K562 (cell line): ENCODE results near the gene FAM199X. TPM values are rescaled to one million over a fixed set of nuclear protein-coding genes. Genes with fewer than 3 reads are reported as not detected.

Experiments used
- ATAC-seq: fragments of 200-7000 bp; cut with Tn5 transposase; 3 replicates; pipeline ENCODE4 v1.9.1; 2020; ENCODE audit warnings: moderate library complexity
- BruUV-seq: library from RNA; stranded (reverse); fragments of 400-500 nt; replicated peaks from 2 replicates; lab custom pipeline; 2021; lab: Mats Ljungman, UMichigan
- CTCF ChIA-PET: fragments of 300-600 bp; formaldehyde crosslinking; extraction: SDS; loops from one replicate; lab custom pipeline; 2021; ENCODE audit warnings: low intra/inter-chr PET ratio; lab: Yijun Ruan, JAX
- POLR2A ChIA-PET: fragments of 300-600, 350-650 bp; sonication (Branson Sonifier 250); formaldehyde crosslinking; extraction: SDS; loops from one replicate; lab custom pipeline; 2021; ENCODE audit warnings: antibody characterized with exemption, inconsistent platforms; lab: Yijun Ruan, JAX
- DNase-seq, 4 experiments: peaks; one replicate each; pipeline versions ENCODE4 v3.0.0 to v3.0.0-alpha.2; 2011 to 2018; ENCODE audit warnings: low spot score in 3 of 4, mixed read lengths in 3 of 4; ENCODE audit errors: extremely low read depth in 1 of 4
- FAIRE-seq: peaks from 2 replicates; lab custom pipeline; 2011; peaks lifted over from hg19 to GRCh38; lab: Jason Lieb, UNC
- H2AFZ ChIP-seq: 2 replicates; pipeline ENCODE4 v1.6.0; 2011; ENCODE audit warnings: low read depth, low read length, control low read depth, inconsistent platforms
- H3K27ac ChIP-seq: fragments of 200-600 bp; 3 replicates; pipeline ENCODE4 v1.8.0; 2011; ENCODE audit warnings: low read depth, mild to moderate bottlenecking, control low read depth, inconsistent platforms, low read length, moderate library complexity, mixed read lengths; ENCODE audit errors: extremely low read depth
- H3K27me3 ChIP-seq, 2 experiments: fragments of 300-600 bp in 1 of 2; 2 replicates in 1 of 2; 3 replicates in 1 of 2; pipeline versions ENCODE4 v1.6.0 to v1.8.0; 2011; ENCODE audit warnings: inconsistent platforms in 2 of 2, low read length in 2 of 2, mild to moderate bottlenecking in 1 of 2, mixed read lengths in 1 of 2, moderate library complexity in 1 of 2; ENCODE audit not compliant: control insufficient read depth in 2 of 2, insufficient read depth in 2 of 2
- H3K36me3 ChIP-seq: fragments of 300-600 bp; 3 replicates; pipeline ENCODE4 v1.8.0; 2011; ENCODE audit warnings: mild to moderate bottlenecking, low read length, inconsistent platforms; ENCODE audit not compliant: control insufficient read depth, insufficient read depth
- H3K4me1 ChIP-seq, 2 experiments: fragments of 200-600 bp in 1 of 2; replicated peaks in 1 of 2; 2 replicates in 1 of 2; 3 replicates in 1 of 2; pipeline versions ENCODE4 v1.5.1 to v1.8.0; 2011; ENCODE audit warnings: inconsistent platforms in 2 of 2, low read length in 2 of 2, mild to moderate bottlenecking in 1 of 2, mixed read lengths in 1 of 2, moderate library complexity in 1 of 2; ENCODE audit not compliant: control insufficient read depth in 2 of 2, insufficient read depth in 2 of 2
- H3K4me2 ChIP-seq: 2 replicates; pipeline ENCODE4 v1.6.1; 2011; ENCODE audit warnings: low read length, control low read depth, inconsistent platforms, mixed read lengths; ENCODE audit not compliant: insufficient read depth
- H3K4me3 ChIP-seq: fragments of 200-600 bp; sonication (generic), shearing (Covaris generic); 2 replicates; pipeline ENCODE4 v1.5.1; 2016; ENCODE audit warnings: control low read depth, inconsistent platforms
- H3K79me2 ChIP-seq: fragments of 200-600 bp; 3 replicates; pipeline ENCODE4 v1.8.0; 2011; ENCODE audit warnings: low read length, inconsistent platforms; ENCODE audit not compliant: control insufficient read depth, insufficient read depth
- H3K9ac ChIP-seq, 2 experiments: 2 replicates each; pipeline versions ENCODE4 v1.6.0 to v1.6.1; 2011; ENCODE audit warnings: low read depth in 2 of 2, low read length in 2 of 2, control low read depth in 1 of 2, inconsistent platforms in 1 of 2, mild to moderate bottlenecking in 1 of 2, mixed read lengths in 1 of 2; ENCODE audit not compliant: insufficient read depth in 1 of 2
- H3K9me1 ChIP-seq: one replicate; pipeline ENCODE4 v1.6.0; 2011; ENCODE audit warnings: inconsistent platforms, mild to moderate bottlenecking, low read length, moderate library complexity; ENCODE audit not compliant: control insufficient read depth, insufficient read depth
- H3K9me3 ChIP-seq: replicated peaks from 2 replicates; pipeline ENCODE4 v1.5.1; 2011; ENCODE audit warnings: low read depth, low read length, inconsistent platforms; ENCODE audit not compliant: control insufficient read depth, insufficient read depth
- H4K20me1 ChIP-seq: replicated peaks from 2 replicates; pipeline ENCODE4 v1.6.1; 2011; ENCODE audit warnings: low read length, inconsistent platforms, mixed read lengths; ENCODE audit not compliant: control insufficient read depth, insufficient read depth
- CHCHD3 ChIP-seq: fragments of 250-450 bp; sonication (Bioruptor Pico); IDR thresholded peaks from 2 replicates; pipeline ENCODE4 v2.1.2; 2022; ENCODE audit warnings: mild to moderate bottlenecking
- DPF2 ChIP-seq: fragments of 450-650 bp; IDR thresholded peaks from 2 replicates; pipeline ENCODE4 v1.6.1; 2016
- HMG20B ChIP-seq: fragments of 250-450 bp; sonication (Bioruptor Pico); IDR thresholded peaks from 2 replicates; pipeline ENCODE4 v1.5.0; 2021; ENCODE audit warnings: mild to moderate bottlenecking
- MIER1 ChIP-seq: fragments of 450-650 bp; IDR thresholded peaks from 2 replicates; pipeline ENCODE4 v1.6.1; 2016; ENCODE audit warnings: antibody characterized with exemption, mild to moderate bottlenecking, low read depth
- RBM25 ChIP-seq: fragments of 200-400 bp; formaldehyde crosslinking; IDR thresholded peaks from 2 replicates; pipeline ENCODE4 v1.6.1; 2018; ENCODE audit warnings: low read length, low read depth, moderate library complexity; ENCODE audit not compliant: severe bottlenecking
- SAFB ChIP-seq: fragments of 200-400 bp; formaldehyde crosslinking; IDR thresholded peaks from 2 replicates; pipeline ENCODE4 v1.6.1; 2017; ENCODE audit warnings: low read depth, low read length, borderline replicate concordance
- SOX6 ChIP-seq: fragments of 450-650 bp; IDR thresholded peaks from 2 replicates; pipeline ENCODE4 v1.6.1; 2014; ENCODE audit warnings: mild to moderate bottlenecking
- ZFPM2 ChIP-seq: fragments of 250-450 bp; sonication (Bioruptor Pico); IDR thresholded peaks from 2 replicates; pipeline ENCODE4 v1.5.1; 2022; ENCODE audit warnings: mild to moderate bottlenecking
- ZNF324 ChIP-seq: fragments of 250-450 bp; sonication (Bioruptor Pico); IDR thresholded peaks from 2 replicates; pipeline ENCODE4 v1.4.0; 2020; ENCODE audit warnings: mild to moderate bottlenecking
- whole genome bisulfite sequencing: fragments of 100-300 bp; shearing (Covaris generic); methylation state at CpG from one replicate; pipeline ENCODE4 v1.1.6; 2016; ENCODE audit warnings: low coverage, mixed read lengths; ENCODE audit not compliant: insufficient coverage; ENCODE audit errors: missing lambda C conversion rate; 5-methylcytosine and 5-hydroxymethylcytosine counted together
- in situ Hi-C: fragments of 300-500 bp; cut with MboI; formaldehyde crosslinking; loops from 4 replicates; pipeline ENCODE4 v1.15.0; 2018; ENCODE audit warnings: inconsistent platforms, mixed read lengths
- intact Hi-C: fragments of 100-400 bp; cut with micrococcal nuclease; formaldehyde crosslinking; loops from 2 replicates; pipeline ENCODE4 v1.14.2; 2022
- polyA plus RNA-seq, 8 experiments: library from polyadenylated mRNA; depleted of rRNA in 4 of 8; stranded (reverse) in 5 of 8; unstranded in 3 of 8; fragments of >200 nt; fragmentation: Nextera tagmentation in 2 of 8; fragmentation: Illumina TruSeq in 1 of 8; extraction: Ambion mirVana in 2 of 8; extraction: Trizol in 1 of 8; gene quantifications; 2 replicates each; pipeline versions ENCODE4 v1.2.1 to v1.2.3, GENCODE V29; 2011 to 2014; ENCODE audit warnings: inconsistent platforms in 1 of 8, missing spikeins in 1 of 8
- total RNA-seq, 7 experiments: library from RNA; depleted of rRNA in 6 of 7; stranded (reverse); fragments of >200 nt in 6 of 7; fragmentation: Illumina TruSeq in 2 of 7; extraction: Trizol in 2 of 7; gene quantifications; 2 replicates each; pipeline versions ENCODE4 v1.2.1 to v1.2.3, GENCODE V29; 2011 to 2021; ENCODE audit warnings: low replicate concordance in 1 of 7
- TF ChIP-seq, protein P1 (sequence below): sonication (generic); formaldehyde crosslinking; IDR thresholded peaks from 2 replicates; pipeline ENCODE4 v1.4.0; 2020; ENCODE audit warnings: mild to moderate bottlenecking, missing genetic modification reagents
- TF ChIP-seq, protein P2 (sequence below): sonication (generic); formaldehyde crosslinking; IDR thresholded peaks from 2 replicates; pipeline ENCODE4 v1.8.0; 2023; ENCODE audit warnings: mild to moderate bottlenecking, missing genetic modification reagents

FAM199X gene
- total and polyA plus RNA-seq, 9 of the 15 experiments (the other 6 are each of a cell fraction or from before 2014, with no cell fraction given) = 4.6 to 22.2 (median 13.7) TPM

DNA sequence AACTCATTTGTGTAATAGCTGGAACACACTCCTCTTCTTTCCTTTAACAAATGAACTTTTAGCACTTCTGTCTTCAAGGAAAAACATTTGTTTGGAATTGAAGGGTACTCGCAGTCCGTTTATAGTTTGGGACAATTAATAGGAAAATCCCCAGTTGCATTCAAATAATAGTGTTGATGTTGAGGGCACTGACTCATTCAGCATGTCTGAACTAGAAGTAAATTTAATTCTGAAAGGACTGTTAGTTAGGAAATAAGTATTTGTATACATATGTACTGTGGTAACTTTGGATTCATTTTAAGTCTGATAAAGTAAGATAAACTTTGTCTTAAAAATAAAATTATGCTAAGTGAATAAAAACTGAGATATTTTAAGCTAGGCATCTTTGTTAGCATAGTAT is 27.2 kb downstream of the FAM199X start:
- H3K9ac ChIP-seq = no peak overlapping the region
- no peak for ATAC-seq
- no peaks in the 10 kb centered on the region for H4K20me1 ChIP-seq
- BruUV-seq = no TSS peak
- no peak for FAIRE-seq
- WGBS = 100% methylated on average over 2 of the region's 2 CpGs
- TF ChIP-seq ZFPM2 (CRISPR knock-in tag) = no peak
- TF ChIP-seq, protein P1, sequence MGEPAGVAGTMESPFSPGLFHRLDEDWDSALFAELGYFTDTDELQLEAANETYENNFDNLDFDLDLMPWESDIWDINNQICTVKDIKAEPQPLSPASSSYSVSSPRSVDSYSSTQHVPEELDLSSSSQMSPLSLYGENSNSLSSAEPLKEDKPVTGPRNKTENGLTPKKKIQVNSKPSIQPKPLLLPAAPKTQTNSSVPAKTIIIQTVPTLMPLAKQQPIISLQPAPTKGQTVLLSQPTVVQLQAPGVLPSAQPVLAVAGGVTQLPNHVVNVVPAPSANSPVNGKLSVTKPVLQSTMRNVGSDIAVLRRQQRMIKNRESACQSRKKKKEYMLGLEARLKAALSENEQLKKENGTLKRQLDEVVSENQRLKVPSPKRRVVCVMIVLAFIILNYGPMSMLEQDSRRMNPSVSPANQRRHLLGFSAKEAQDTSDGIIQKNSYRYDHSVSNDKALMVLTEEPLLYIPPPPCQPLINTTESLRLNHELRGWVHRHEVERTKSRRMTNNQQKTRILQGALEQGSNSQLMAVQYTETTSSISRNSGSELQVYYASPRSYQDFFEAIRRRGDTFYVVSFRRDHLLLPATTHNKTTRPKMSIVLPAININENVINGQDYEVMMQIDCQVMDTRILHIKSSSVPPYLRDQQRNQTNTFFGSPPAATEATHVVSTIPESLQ (CRISPR knock-in tag) = no peak
- no peak for TF ChIP-seq DPF2
- TF ChIP-seq SAFB = no peak
- TF ChIP-seq RBM25 = no peak
- TF ChIP-seq HMG20B (CRISPR knock-in tag) = no peak
- TF ChIP-seq SOX6 = no peak
- TF ChIP-seq, protein P2, sequence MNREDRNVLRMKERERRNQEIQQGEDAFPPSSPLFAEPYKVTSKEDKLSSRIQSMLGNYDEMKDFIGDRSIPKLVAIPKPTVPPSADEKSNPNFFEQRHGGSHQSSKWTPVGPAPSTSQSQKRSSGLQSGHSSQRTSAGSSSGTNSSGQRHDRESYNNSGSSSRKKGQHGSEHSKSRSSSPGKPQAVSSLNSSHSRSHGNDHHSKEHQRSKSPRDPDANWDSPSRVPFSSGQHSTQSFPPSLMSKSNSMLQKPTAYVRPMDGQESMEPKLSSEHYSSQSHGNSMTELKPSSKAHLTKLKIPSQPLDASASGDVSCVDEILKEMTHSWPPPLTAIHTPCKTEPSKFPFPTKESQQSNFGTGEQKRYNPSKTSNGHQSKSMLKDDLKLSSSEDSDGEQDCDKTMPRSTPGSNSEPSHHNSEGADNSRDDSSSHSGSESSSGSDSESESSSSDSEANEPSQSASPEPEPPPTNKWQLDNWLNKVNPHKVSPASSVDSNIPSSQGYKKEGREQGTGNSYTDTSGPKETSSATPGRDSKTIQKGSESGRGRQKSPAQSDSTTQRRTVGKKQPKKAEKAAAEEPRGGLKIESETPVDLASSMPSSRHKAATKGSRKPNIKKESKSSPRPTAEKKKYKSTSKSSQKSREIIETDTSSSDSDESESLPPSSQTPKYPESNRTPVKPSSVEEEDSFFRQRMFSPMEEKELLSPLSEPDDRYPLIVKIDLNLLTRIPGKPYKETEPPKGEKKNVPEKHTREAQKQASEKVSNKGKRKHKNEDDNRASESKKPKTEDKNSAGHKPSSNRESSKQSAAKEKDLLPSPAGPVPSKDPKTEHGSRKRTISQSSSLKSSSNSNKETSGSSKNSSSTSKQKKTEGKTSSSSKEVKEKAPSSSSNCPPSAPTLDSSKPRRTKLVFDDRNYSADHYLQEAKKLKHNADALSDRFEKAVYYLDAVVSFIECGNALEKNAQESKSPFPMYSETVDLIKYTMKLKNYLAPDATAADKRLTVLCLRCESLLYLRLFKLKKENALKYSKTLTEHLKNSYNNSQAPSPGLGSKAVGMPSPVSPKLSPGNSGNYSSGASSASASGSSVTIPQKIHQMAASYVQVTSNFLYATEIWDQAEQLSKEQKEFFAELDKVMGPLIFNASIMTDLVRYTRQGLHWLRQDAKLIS (CRISPR knock-in tag) = no peak
- TF ChIP-seq CHCHD3 (CRISPR knock-in tag) = no peak
- no peak for TF ChIP-seq MIER1
- no peak for TF ChIP-seq ZNF324
- no peaks in the 10 kb centered on the region for H3K4me1 ChIP-seq
- no peak overlapping the region for H3K27ac ChIP-seq
- ChIA-PET POLR2A (no interaction called here), CTCF (no interaction called here)
- no peaks in the 10 kb centered on the region for H3K79me2 ChIP-seq
- no peaks in the 10 kb centered on the region for H3K9me3 ChIP-seq
- no peaks in the 10 kb centered on the region for H3K27me3 ChIP-seq
- in situ Hi-C loops (no loop called here), intact Hi-C loops (loop anchor here (5.0 kb wide), 1 partner anchor 79 kb away; no protein-coding TSS in a partner anchor)
- no peak overlapping the region for H3K4me3 ChIP-seq
- H3K9me1 ChIP-seq = no peaks in the 10 kb centered on the region
- H2AFZ ChIP-seq = no peak overlapping the region
- no peak for DNase-seq
- no peak overlapping the region for H3K4me2 ChIP-seq
- peaks cover 48% of the 10 kb centered on the region; the same call in 2 of the 3 replicates for H3K36me3 ChIP-seq
